HEK293 (cell line): ENCODE measurements around the gene TBC1D14.

Experiments
- CTCF ChIA-PET: fragments of 350-600 bp; formaldehyde crosslinking; extraction: SDS; loops from one replicate; lab custom pipeline; 2021; ENCODE audit warnings: antibody characterized with exemption; lab: Yijun Ruan, JAX
- POLR2A ChIA-PET: fragments of 300-600 bp; formaldehyde crosslinking; extraction: SDS; loops from one replicate; lab custom pipeline; 2020; ENCODE audit warnings: antibody characterized with exemption, inconsistent platforms; lab: Yijun Ruan, JAX
- H3K27ac ChIP-seq: fragments of 200-500 bp; sonication (Bioruptor generic); 2 replicates; pipeline ENCODE4 v1.5.1; 2014; ENCODE audit warnings: low read depth, low read length, control low read depth, inconsistent platforms; ENCODE audit errors: extremely low read depth
- H3K36me3 ChIP-seq, 2 experiments: fragments of 200-500 bp in 1 of 2; sonication (Bioruptor generic) in 1 of 2; 1 replicate in 1 of 2; 2 replicates in 1 of 2; pipeline ENCODE4 v1.5.1; 2014 to 2017; ENCODE audit warnings: inconsistent platforms in 2 of 2, low read length in 2 of 2; ENCODE audit not compliant: control insufficient read depth in 2 of 2, insufficient read depth in 1 of 2
- H3K4me1 ChIP-seq: fragments of 200-500 bp; sonication (Bioruptor generic); 2 replicates; pipeline ENCODE4 v1.5.1; 2014; ENCODE audit warnings: mild to moderate bottlenecking, low read length, inconsistent platforms; ENCODE audit not compliant: control insufficient read depth, insufficient read depth
- H3K4me3 ChIP-seq: 2 replicates; pipeline ENCODE4 v1.5.1; 2011; ENCODE audit warnings: low read depth, mild to moderate bottlenecking, control low read depth, low read length, moderate library complexity
- H3K9me3 ChIP-seq: fragments of 200-500 bp; sonication (Bioruptor generic); 2 replicates; pipeline ENCODE4 v1.5.1; 2014; ENCODE audit warnings: low read depth, low read length, inconsistent platforms; ENCODE audit not compliant: control insufficient read depth, insufficient read depth
- EGR2 ChIP-seq: fragments of 450-650 bp; formaldehyde crosslinking; IDR thresholded peaks from 2 replicates; pipeline ENCODE4 v1.5.1; 2016; ENCODE audit warnings: low read depth, missing biosample characterization, missing genetic modification characterization
- OVOL3 ChIP-seq: fragments of 450-650 bp; formaldehyde crosslinking; IDR thresholded peaks from 2 replicates; pipeline ENCODE4 v1.5.1; 2016; ENCODE audit warnings: missing biosample characterization, missing genetic modification characterization
- RBAK ChIP-seq: fragments of 450-650 bp; formaldehyde crosslinking; IDR thresholded peaks from 2 replicates; pipeline ENCODE4 v1.5.1; 2016; ENCODE audit warnings: missing biosample characterization, missing genetic modification characterization
- WT1 ChIP-seq: fragments of 450-650 bp; formaldehyde crosslinking; IDR thresholded peaks from 2 replicates; pipeline ENCODE4 v1.5.1; 2016; ENCODE audit warnings: missing biosample characterization, missing genetic modification characterization
- ZBTB17 ChIP-seq: fragments of 450-650 bp; formaldehyde crosslinking; IDR thresholded peaks from 2 replicates; pipeline ENCODE4 v1.5.1; 2016; ENCODE audit warnings: missing biosample characterization, missing genetic modification characterization
- ZFHX2 ChIP-seq: fragments of 450-650 bp; formaldehyde crosslinking; conservative IDR thresholded peaks from 2 replicates; pipeline ENCODE4 v1.5.1; 2016; ENCODE audit warnings: missing biosample characterization, missing genetic modification characterization
- ZFP37 ChIP-seq: fragments of 450-650 bp; formaldehyde crosslinking; IDR thresholded peaks from 2 replicates; pipeline ENCODE4 v1.5.1; 2016; ENCODE audit warnings: missing biosample characterization, missing genetic modification characterization
- ZNF335 ChIP-seq: fragments of 450-650 bp; formaldehyde crosslinking; conservative IDR thresholded peaks from 2 replicates; pipeline ENCODE4 v1.5.1; 2016; ENCODE audit warnings: missing biosample characterization, missing genetic modification characterization
- ZNF423 ChIP-seq: fragments of 450-650 bp; formaldehyde crosslinking; IDR thresholded peaks from 2 replicates; pipeline ENCODE4 v1.5.1; 2016; ENCODE audit warnings: missing biosample characterization, missing genetic modification characterization
- ZNF560 ChIP-seq: fragments of 450-650 bp; formaldehyde crosslinking; IDR thresholded peaks from 2 replicates; pipeline ENCODE4 v1.5.1; 2017; ENCODE audit warnings: missing biosample characterization, missing genetic modification characterization, borderline replicate concordance
- ZNF571 ChIP-seq: fragments of 450-650 bp; formaldehyde crosslinking; IDR thresholded peaks from 2 replicates; pipeline ENCODE4 v1.5.0; 2017; ENCODE audit warnings: missing biosample characterization, missing genetic modification characterization
- ZNF596 ChIP-seq: fragments of 450-650 bp; IDR thresholded peaks from 2 replicates; pipeline ENCODE4 v1.5.0; 2018; ENCODE audit warnings: missing biosample characterization, mild to moderate bottlenecking, missing genetic modification characterization, moderate library complexity
- ZNF707 ChIP-seq: fragments of 450-650 bp; formaldehyde crosslinking; IDR thresholded peaks from 2 replicates; pipeline ENCODE4 v1.5.1; 2016; ENCODE audit warnings: missing biosample characterization, missing genetic modification characterization
- ZNF792 ChIP-seq: fragments of 450-650 bp; formaldehyde crosslinking; IDR thresholded peaks from 2 replicates; pipeline ENCODE4 v1.5.1; 2016; ENCODE audit warnings: missing biosample characterization, missing genetic modification characterization
- ZSCAN16 ChIP-seq: fragments of 450-650 bp; formaldehyde crosslinking; IDR thresholded peaks from 2 replicates; pipeline ENCODE4 v1.5.1; 2016; ENCODE audit warnings: missing biosample characterization, missing genetic modification characterization
- TF ChIP-seq, protein P1 (sequence below): fragments of 450-650 bp; formaldehyde crosslinking; IDR thresholded peaks from 2 replicates; pipeline ENCODE4 v1.5.1; 2016; ENCODE audit warnings: missing biosample characterization, missing genetic modification characterization

TBC1D14 gene

DNA sequence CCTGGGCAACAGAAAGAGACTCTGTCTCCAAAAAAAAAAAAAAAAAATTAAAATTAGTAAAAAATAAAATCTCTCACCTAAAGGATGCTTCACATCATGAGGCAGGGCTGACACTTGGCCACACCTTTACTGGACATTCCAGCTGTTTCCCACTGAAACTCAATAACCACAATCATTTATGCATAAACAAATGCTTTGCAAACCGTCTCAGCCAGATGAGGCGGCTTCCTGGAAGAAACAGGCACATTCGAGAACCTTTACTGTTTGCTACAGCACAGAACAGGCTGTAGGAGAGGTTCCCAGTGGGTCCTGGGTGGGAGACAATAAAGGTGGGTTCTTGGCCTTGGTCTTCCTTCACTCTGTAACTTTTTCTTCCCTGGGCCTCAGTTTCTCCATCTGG, 10.9 kb upstream of the TBC1D14 start (continued):
- TF ChIP-seq ZNF560 (tag by site-specific recombination) (no peak), ZNF707 (no peak)

DNA sequence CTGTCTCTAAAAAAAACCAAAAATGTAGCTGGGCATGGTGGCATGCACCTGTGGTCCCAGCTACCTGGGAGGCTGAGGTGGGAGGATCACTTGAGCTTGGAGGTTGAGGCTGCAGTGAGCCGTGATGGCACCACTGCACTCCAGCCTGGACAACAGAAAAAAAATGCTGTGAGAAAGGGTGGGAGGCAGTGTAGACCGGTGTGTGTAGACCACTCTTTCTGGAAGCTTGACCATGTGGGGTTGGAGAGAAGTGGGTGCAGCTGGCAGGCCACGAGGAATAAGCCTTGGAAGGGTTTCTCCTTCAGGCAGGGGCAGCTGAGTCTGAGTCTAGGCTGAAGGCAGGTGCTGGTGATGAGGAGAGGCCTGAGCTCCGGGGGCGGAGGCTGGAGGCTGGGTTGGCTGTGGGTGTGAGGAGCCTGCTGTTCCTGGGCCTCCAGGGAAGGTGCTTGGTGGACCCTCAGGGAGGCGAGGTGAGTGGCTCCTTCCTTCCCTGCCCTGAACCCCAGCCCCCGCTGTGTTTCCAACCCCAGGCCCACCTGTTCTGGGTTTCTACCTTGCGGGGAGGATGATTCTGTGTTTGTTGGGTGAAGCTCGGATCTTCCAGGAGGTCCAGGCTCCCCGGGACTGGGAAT, 9.3 kb upstream of the TBC1D14 start:
- Histone ChIP-seq H3K27ac (no peak overlapping the region), H3K4me3 (no peak overlapping the region), H3K4me1 (no peaks in the 10 kb centered on the region), H3K36me3 (no peaks in the 10 kb centered on the region), H3K9me3 (no peaks in the 10 kb centered on the region)
- TF ChIP-seq ZFHX2 (tag by site-specific recombination) (peak; percentile 88), EGR2 (tag by site-specific recombination) (peak; percentile 71), ZNF792 (tag by site-specific recombination) (no peak)
- ChIA-PET CTCF (interaction anchor here (1.1 kb wide), 2 partner anchors 13 to 27 kb away, joined by 3 to 4 read pairs; no protein-coding TSS in a partner anchor), POLR2A (interaction anchor here (0.9 to 1.3 kb wide), 2 partner anchors 8 to 167 kb away, joined by 3 to 5 read pairs; no protein-coding TSS in a partner anchor)

DNA sequence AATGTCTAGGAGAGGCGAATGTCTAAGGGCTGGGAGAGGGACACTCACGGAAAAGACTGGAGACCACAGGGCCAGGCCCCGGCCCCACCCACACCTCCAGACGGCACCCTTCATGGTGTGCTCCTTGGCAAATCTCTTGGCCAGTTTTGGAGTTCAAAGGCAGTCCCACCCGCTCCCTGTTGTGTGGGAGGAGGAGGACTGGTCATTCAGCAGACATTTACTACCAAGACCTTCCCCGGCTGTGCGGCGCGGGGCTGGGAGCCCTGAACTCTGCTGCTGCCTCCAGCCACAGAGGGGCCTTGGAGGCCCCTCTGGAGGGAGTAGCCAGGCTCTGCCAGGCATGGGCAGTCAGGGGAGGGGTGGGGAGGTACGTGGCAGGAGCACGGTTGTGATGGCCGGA, 8.7 kb upstream of the TBC1D14 start:
- ChIA-PET POLR2A (interaction anchor here (0.9 to 1.3 kb wide), 2 partner anchors 8 to 166 kb away, joined by 3 to 5 read pairs; no protein-coding TSS in a partner anchor), CTCF (interaction anchor here (0.6 to 1.1 kb wide), 2 partner anchors 16 to 28 kb away, joined by 3 read pairs; no protein-coding TSS in a partner anchor)
- Histone ChIP-seq H3K9me3 (no peaks in the 10 kb centered on the region), H3K4me1 (no peaks in the 10 kb centered on the region), H3K4me3 (no peak overlapping the region), H3K36me3 (no peaks in the 10 kb centered on the region), H3K27ac (no peak overlapping the region)
- TF ChIP-seq RBAK (tag by site-specific recombination) (no peak), ZSCAN16 (tag by site-specific recombination) (no peak), OVOL3 (no peak), ZFP37 (tag by site-specific recombination) (no peak), ZNF423 (tag by site-specific recombination) (no peak), ZNF571 (tag by site-specific recombination) (no peak), ZNF335 (tag by site-specific recombination) (no peak)
- TF ChIP-seq, protein P1, sequence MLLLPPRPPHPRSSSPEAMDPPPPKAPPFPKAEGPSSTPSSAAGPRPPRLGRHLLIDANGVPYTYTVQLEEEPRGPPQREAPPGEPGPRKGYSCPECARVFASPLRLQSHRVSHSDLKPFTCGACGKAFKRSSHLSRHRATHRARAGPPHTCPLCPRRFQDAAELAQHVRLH (tag by site-specific recombination): no peak

DNA sequence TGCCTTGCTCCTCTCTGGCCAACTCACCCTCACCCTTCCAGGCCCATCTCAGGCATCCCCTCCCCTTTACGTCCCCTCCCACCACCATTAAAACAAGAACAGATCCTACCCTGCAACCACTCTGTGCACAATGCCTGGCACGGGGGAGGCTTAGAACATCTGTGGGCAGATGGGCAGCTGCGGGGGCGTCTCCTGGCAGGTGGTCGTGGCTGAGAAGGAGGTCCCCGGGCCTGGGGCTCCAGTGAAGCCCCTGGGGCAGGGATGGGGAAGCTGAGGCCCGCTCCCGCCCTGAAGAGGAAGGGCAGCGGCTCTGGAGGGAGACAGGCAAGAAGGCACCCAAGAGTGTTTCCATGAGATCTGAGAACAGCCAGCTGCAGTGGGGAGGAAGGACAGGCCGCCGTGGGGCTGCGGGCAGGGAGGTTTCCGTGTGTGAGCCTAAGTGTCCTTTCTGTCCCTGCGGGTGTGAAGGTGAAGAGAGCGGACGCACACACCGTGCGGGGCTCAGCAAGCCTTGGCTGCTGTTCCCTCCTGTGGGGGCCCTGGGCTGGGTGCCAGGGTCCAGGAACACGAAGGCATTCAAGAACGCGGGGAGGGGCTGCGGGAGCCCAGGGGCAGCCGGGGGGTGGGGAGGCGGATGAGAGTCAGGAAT, 7.8 kb upstream of the TBC1D14 start:
- Histone ChIP-seq H3K36me3 (no peaks in the 10 kb centered on the region), H3K4me1 (no peaks in the 10 kb centered on the region), H3K9me3 (no peaks in the 10 kb centered on the region), H3K4me3 (no peak overlapping the region), H3K27ac (no peak overlapping the region)
- ChIA-PET POLR2A (no interaction called here), CTCF (interaction anchor here (0.6 kb wide), 1 partner anchor 15 kb away, joined by 3 read pairs; no protein-coding TSS in a partner anchor)
- TF ChIP-seq ZNF596 (tag by site-specific recombination) (no peak), WT1 (tag by site-specific recombination) (no peak), ZFHX2 (tag by site-specific recombination) (peak; percentile 49), ZBTB17 (tag by site-specific recombination) (no peak), EGR2 (tag by site-specific recombination) (peak; percentile 46; the same call in 1 of the 2 replicates)
